ENCODE results near the gene BIRC6.

Gene BIRC6

GRCh38 chr2:32386739-32387138 is 29.9 kb downstream of the BIRC6 start:
- peaks cover 60% of the 10 kb centered on the region for H3K79me2 ChIP-seq (ENCODE audit: insufficient read depth, low read length)
- H4K20me1 ChIP-seq (ENCODE audit: insufficient read depth, low read length, poor library complexity, severe bottlenecking), result peaks cover 46% of the 10 kb centered on the region
- no peaks in the 10 kb centered on the region for H3K9me3 ChIP-seq (ENCODE audit: insufficient read depth, low read depth, low read length)
- H3K9me2 ChIP-seq (replicated peaks; ENCODE audit: low read depth, low read length), result no peaks in the 10 kb centered on the region
- H3K36me3 ChIP-seq (ENCODE audit: insufficient read depth, low read length), result peaks cover 89% of the 10 kb centered on the region
- H3F3A ChIP-seq (ENCODE audit: low read depth), result no peaks in the 10 kb centered on the region
- TF ChIP-seq EZH2phosphoT487 (IDR thresholded peaks at IDR 0.05; ENCODE audit: borderline replicate concordance), result no peak
- TF ChIP-seq, protein P1, sequence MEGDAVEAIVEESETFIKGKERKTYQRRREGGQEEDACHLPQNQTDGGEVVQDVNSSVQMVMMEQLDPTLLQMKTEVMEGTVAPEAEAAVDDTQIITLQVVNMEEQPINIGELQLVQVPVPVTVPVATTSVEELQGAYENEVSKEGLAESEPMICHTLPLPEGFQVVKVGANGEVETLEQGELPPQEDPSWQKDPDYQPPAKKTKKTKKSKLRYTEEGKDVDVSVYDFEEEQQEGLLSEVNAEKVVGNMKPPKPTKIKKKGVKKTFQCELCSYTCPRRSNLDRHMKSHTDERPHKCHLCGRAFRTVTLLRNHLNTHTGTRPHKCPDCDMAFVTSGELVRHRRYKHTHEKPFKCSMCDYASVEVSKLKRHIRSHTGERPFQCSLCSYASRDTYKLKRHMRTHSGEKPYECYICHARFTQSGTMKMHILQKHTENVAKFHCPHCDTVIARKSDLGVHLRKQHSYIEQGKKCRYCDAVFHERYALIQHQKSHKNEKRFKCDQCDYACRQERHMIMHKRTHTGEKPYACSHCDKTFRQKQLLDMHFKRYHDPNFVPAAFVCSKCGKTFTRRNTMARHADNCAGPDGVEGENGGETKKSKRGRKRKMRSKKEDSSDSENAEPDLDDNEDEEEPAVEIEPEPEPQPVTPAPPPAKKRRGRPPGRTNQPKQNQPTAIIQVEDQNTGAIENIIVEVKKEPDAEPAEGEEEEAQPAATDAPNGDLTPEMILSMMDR (conservative IDR thresholded peaks at IDR 0.05; ENCODE audit: low read length), result no peak
- no peak overlapping the region for H3K9ac ChIP-seq (ENCODE audit: low read depth, low read length, poor library complexity, severe bottlenecking)
- H3K4me2 ChIP-seq (ENCODE audit: low read depth, low read length, poor library complexity, severe bottlenecking), result no peak overlapping the region
- no peaks in the 10 kb centered on the region for H3K27me3 ChIP-seq (ENCODE audit: insufficient read depth, low read length, poor library complexity, severe bottlenecking)
- no peak overlapping the region for H3K4me3 ChIP-seq (ENCODE audit: low read length, poor library complexity, severe bottlenecking)
- no peak overlapping the region for H2AFZ ChIP-seq (ENCODE audit: low read length)
- no peaks in the 10 kb centered on the region for H3K4me1 ChIP-seq (ENCODE audit: insufficient read depth, low read length, poor library complexity, severe bottlenecking)

DNA sequence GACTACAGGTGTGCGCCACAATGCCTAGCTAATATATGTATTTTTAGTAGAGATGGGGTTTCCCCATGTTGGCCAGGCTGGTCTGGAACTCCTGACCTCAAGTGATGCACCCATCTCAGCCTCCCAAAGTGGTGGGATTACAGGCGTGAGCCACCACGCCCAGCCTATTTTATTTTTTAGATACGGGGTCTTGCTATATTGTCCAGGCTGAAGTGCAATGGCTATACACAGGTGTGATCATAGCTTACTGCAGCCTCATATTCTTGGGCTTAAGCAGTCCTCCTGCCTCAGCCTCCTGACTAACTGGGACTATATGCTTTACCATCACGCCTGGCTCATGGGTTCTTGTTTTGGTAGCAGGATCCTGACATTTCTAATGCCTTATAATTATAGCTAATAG is 42.4 kb downstream of the BIRC6 start:
- Histone ChIP-seq H4K20me1 (ENCODE audit: insufficient read depth, low read length, poor library complexity, severe bottlenecking) (peaks cover 6% of the 10 kb centered on the region), H3K9ac (ENCODE audit: low read depth, low read length, poor library complexity, severe bottlenecking) (no peak overlapping the region), H3K9me2 (replicated peaks; ENCODE audit: low read depth, low read length) (no peaks in the 10 kb centered on the region), H3K27me3 (ENCODE audit: insufficient read depth, low read length, poor library complexity, severe bottlenecking) (no peaks in the 10 kb centered on the region), H3K4me1 (ENCODE audit: insufficient read depth, low read length, poor library complexity, severe bottlenecking) (no peaks in the 10 kb centered on the region), H3K36me3 (ENCODE audit: insufficient read depth, low read length) (peaks cover 70% of the 10 kb centered on the region), H3K4me2 (ENCODE audit: low read depth, low read length, poor library complexity, severe bottlenecking) (no peak overlapping the region), H2AFZ (ENCODE audit: low read length) (no peak overlapping the region), H3K9me3 (ENCODE audit: insufficient read depth, low read depth, low read length) (no peaks in the 10 kb centered on the region), H3K4me3 (ENCODE audit: low read length, poor library complexity, severe bottlenecking) (no peak overlapping the region), H3F3A (ENCODE audit: low read depth) (no peaks in the 10 kb centered on the region), H3K79me2 (ENCODE audit: insufficient read depth, low read length) (no peaks in the 10 kb centered on the region)
- TF ChIP-seq, protein P1 (conservative IDR thresholded peaks at IDR 0.05; ENCODE audit: low read length), result no peak

- H3K9me2 ChIP-seq (replicated peaks; ENCODE audit: low read depth, low read length), result no peaks in the 10 kb centered on the region
- no peaks in the 10 kb centered on the region for H3K4me1 ChIP-seq (ENCODE audit: insufficient read depth, low read length, poor library complexity, severe bottlenecking)
- TF ChIP-seq EZH2phosphoT487 (IDR thresholded peaks at IDR 0.05; ENCODE audit: borderline replicate concordance), result no peak
- TF ChIP-seq, protein P1 (conservative IDR thresholded peaks at IDR 0.05; ENCODE audit: low read length), result no peak
- H2AFZ ChIP-seq (ENCODE audit: low read length), result no peak overlapping the region
- H3K9ac ChIP-seq (ENCODE audit: low read depth, low read length, poor library complexity, severe bottlenecking), result no peak overlapping the region
- no peak overlapping the region for H3K4me2 ChIP-seq (ENCODE audit: low read depth, low read length, poor library complexity, severe bottlenecking)
- H3K4me3 ChIP-seq (ENCODE audit: low read length, poor library complexity, severe bottlenecking), result no peak overlapping the region
- H3K79me2 ChIP-seq (ENCODE audit: insufficient read depth, low read length), result no peaks in the 10 kb centered on the region
- peaks cover 69% of the 10 kb centered on the region for H3K36me3 ChIP-seq (ENCODE audit: insufficient read depth, low read length)
- H3K27me3 ChIP-seq (ENCODE audit: insufficient read depth, low read length, poor library complexity, severe bottlenecking), result no peaks in the 10 kb centered on the region
- peaks cover 11% of the 10 kb centered on the region for H4K20me1 ChIP-seq (ENCODE audit: insufficient read depth, low read length, poor library complexity, severe bottlenecking)
- no peaks in the 10 kb centered on the region for H3K9me3 ChIP-seq (ENCODE audit: insufficient read depth, low read depth, low read length)
- H3F3A ChIP-seq (ENCODE audit: low read depth), result no peaks in the 10 kb centered on the region
Observed at GRCh38 chr2:32402091-32402490, 45.3 kb downstream of the BIRC6 start.
